Ishikawa (cell line): ENCODE data around the gene SCAP.

Source experiments
- CEBPB ChIP-seq: IDR thresholded peaks from 2 replicates; pipeline ENCODE4 v1.6.1; 2012
- EGR1 ChIP-seq: IDR thresholded peaks from 2 replicates; pipeline ENCODE4 v1.6.1; 2012
- EP300 ChIP-seq: IDR thresholded peaks from 2 replicates; pipeline ENCODE4 v1.6.1; 2012; ENCODE audit warnings: borderline replicate concordance
- RAD21 ChIP-seq: IDR thresholded peaks from 2 replicates; pipeline ENCODE4 v1.6.1; 2012; ENCODE audit warnings: low read depth
- REST ChIP-seq: IDR thresholded peaks from 2 replicates; pipeline ENCODE4 v1.6.1; 2012; ENCODE audit warnings: low read depth, mild to moderate bottlenecking
- TCF12 ChIP-seq: IDR thresholded peaks from 2 replicates; pipeline ENCODE4 v1.6.1; 2012; ENCODE audit warnings: low read depth
- TEAD4 ChIP-seq: IDR thresholded peaks from 2 replicates; pipeline ENCODE4 v1.6.1; 2012
- USF1 ChIP-seq: IDR thresholded peaks from 2 replicates; pipeline ENCODE4 v1.6.1; 2012

GRCh38 chr3:47452453-47453215 is 23.1 kb downstream of the SCAP start:
- TF ChIP-seq EP300 (no peak), RAD21 (no peak), TCF12 (no peak), TEAD4 (no peak), USF1 (no peak), CEBPB (no peak), EGR1 (no peak), REST (no peak)
